ENCODE data around the gene SHPK. TPM values are rescaled to one million over a fixed set of nuclear protein-coding genes. Genes with fewer than 3 reads are reported as not detected.

Gene SHPK
- total RNA-seq, 1 donor from 2014 or later: 21.8 TPM

- no peak for TF ChIP-seq CTCF (conservative IDR thresholded peaks at IDR 0.05)
- no peak for DNase-seq (ENCODE audit: low read depth, low spot score)
- Mint-ChIP-seq H3K9me3 (no peaks in the 10 kb centered on the region), H3K36me3 (ENCODE audit: low read depth) (peaks cover 5% of the 10 kb centered on the region), H3K4me3 (no peak overlapping the region), H3K27me3 (ENCODE audit: low read depth) (no peaks in the 10 kb centered on the region), H3K27ac (ENCODE audit: unreplicated experiment) (no peak overlapping the region), H3K4me1 (no peaks in the 10 kb centered on the region)
These were observed 38.0 kb downstream of the SHPK start for GRCh38 chr17:3598078-3598477.

DNA sequence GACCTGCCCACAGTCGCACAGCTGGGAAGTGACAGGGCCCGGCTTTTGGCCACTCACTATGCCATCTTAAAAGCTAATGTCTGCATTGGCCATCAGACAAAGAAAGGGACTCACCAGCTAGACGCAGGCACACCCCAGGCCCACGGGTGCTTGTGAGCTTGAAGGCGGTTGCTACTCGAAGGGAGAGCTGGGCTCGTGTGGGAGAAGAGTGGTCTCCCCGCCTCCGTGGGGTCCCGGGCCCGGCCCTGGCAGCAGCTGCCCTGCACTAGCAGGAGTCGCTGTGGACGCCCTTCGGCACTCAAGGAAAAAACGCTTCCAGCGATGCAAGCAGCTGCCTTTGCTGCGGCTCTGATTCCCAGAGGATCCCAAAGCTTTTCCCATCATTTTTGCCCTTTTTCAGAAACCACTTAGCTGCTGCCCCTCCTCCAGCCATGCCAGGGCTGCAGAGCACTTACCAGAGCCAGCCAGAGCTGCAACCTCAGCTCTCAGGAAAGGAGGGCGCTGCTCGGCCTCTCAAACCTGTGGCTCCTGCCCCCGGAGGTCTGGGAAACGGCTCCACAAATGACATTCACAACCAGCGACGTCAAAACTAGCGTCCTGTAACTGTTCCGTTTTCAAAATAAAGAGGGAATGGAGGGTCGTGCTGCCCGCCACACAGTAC is 39.1 kb downstream of the SHPK start:
- H3K4me3 Mint-ChIP-seq: no peak overlapping the region
- H3K27ac Mint-ChIP-seq (ENCODE audit: unreplicated experiment): no peak overlapping the region

DNA sequence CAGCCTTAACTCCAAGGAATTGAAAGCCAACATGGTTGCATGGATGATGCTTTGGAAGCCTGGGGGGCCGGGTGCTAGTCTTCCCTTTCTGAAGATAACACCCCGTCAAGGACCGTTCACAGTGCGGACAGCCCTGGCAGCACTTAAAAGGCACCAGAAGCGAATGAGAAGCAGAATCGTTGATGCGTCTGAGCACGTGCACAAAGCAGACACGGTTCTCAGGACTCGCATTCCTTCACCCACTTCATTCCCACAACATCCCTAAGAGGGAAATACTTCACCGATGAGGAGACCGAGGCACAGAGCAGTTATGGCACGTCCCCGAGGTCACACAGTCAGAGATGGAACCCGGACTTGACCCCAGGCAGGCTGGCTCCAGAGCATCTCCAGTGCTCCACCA is 41.1 kb downstream of the SHPK start:
- H3K27ac Mint-ChIP-seq (ENCODE audit: unreplicated experiment): peak overlapping the region; percentile 90
- no peaks in the 10 kb centered on the region for H3K4me1 Mint-ChIP-seq
- H3K9me3 Mint-ChIP-seq: no peaks in the 10 kb centered on the region
- H3K27me3 Mint-ChIP-seq (ENCODE audit: low read depth): no peaks in the 10 kb centered on the region
- no peak for TF ChIP-seq CTCF (conservative IDR thresholded peaks at IDR 0.05)
- no peaks in the 10 kb centered on the region for H3K36me3 Mint-ChIP-seq (ENCODE audit: low read depth)
- no peak overlapping the region for H3K4me3 Mint-ChIP-seq
- no peak for DNase-seq (ENCODE audit: low read depth, low spot score)

More for the DNA sequence above, 39.1 kb downstream of the SHPK start:
- Mint-ChIP-seq H3K27me3 (ENCODE audit: low read depth) (no peaks in the 10 kb centered on the region), H3K4me1 (no peaks in the 10 kb centered on the region), H3K36me3 (ENCODE audit: low read depth) (no peaks in the 10 kb centered on the region), H3K9me3 (no peaks in the 10 kb centered on the region)
- no peak for TF ChIP-seq CTCF (conservative IDR thresholded peaks at IDR 0.05)
- DNase-seq (ENCODE audit: low read depth, low spot score): no peak

GRCh38 chr17:3594051-3594800 is 41.8 kb downstream of the SHPK start:
- no peak for TF ChIP-seq CTCF (conservative IDR thresholded peaks at IDR 0.05)
- H3K4me3 Mint-ChIP-seq: no peak overlapping the region
- H3K27ac Mint-ChIP-seq (ENCODE audit: unreplicated experiment): no peak overlapping the region
- H3K36me3 Mint-ChIP-seq (ENCODE audit: low read depth): no peaks in the 10 kb centered on the region
- H3K4me1 Mint-ChIP-seq: no peaks in the 10 kb centered on the region
- H3K9me3 Mint-ChIP-seq: no peaks in the 10 kb centered on the region
- H3K27me3 Mint-ChIP-seq (ENCODE audit: low read depth): no peaks in the 10 kb centered on the region
- DNase-seq (ENCODE audit: low read depth, low spot score): no peak

DNA sequence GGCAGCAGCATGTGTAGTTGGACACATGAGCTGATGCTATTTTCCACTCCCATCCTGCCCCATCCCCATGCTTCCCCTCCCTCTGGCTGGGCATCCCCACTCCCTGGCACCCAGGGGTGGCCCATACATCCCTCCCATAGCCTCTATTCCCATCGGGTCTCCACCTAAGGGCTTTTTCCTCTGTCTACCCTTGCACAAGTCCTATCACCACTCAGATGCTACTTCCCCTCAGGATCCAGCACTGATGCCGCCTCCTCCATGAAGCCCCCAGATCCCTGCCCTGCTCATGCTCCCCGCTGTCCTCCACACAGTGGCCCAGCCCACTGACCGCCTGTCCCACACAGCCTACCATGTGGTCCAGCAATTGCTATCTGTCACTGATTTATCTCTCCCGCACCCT is 42.7 kb downstream of the SHPK start:
- DNase-seq (ENCODE audit: low read depth, low spot score): no peak
- Mint-ChIP-seq H3K4me3 (no peak overlapping the region), H3K27ac (ENCODE audit: unreplicated experiment) (peak overlapping the region; percentile 62)

More for the DNA sequence above, 42.7 kb downstream of the SHPK start:
- Mint-ChIP-seq H3K27me3 (ENCODE audit: low read depth) (no peaks in the 10 kb centered on the region), H3K9me3 (no peaks in the 10 kb centered on the region), H3K36me3 (ENCODE audit: low read depth) (no peaks in the 10 kb centered on the region), H3K4me1 (no peaks in the 10 kb centered on the region)
- TF ChIP-seq CTCF (conservative IDR thresholded peaks at IDR 0.05): no peak

Measured in neural crest cell (in vitro differentiated cells).